T-helper 1 cell treated with Interleukin-12 subunit alpha and Interleukin-12 subunit beta and Interleukin-4 antibody, amounts not matched to agents 30 μg/mL and 1 μg/mL, for 36 hours (primary cell): ENCODE data around the gene RET.
A peak's percentile ranks its signal among the peaks of the same experiment; 100 is the strongest.

Source experiments
- H3K27ac Mint-ChIP-seq: one replicate; pipeline ENCODE4 v1.8.0; 2021; ENCODE audit warnings: mild to moderate bottlenecking, mixed read lengths
- H3K27me3 Mint-ChIP-seq: one replicate; pipeline ENCODE4 v1.8.0; 2021; ENCODE audit warnings: low read depth, mixed read lengths
- H3K36me3 Mint-ChIP-seq: one replicate; pipeline ENCODE4 v1.8.0; 2021; ENCODE audit warnings: low read depth, mixed read lengths
- H3K4me1 Mint-ChIP-seq: one replicate; pipeline ENCODE4 v1.8.0; 2021; ENCODE audit warnings: low read depth, mixed read lengths
- H3K4me3 Mint-ChIP-seq: one replicate; pipeline ENCODE4 v1.8.0; 2021; ENCODE audit warnings: mild to moderate bottlenecking, moderate library complexity, mixed read lengths
- H3K9me3 Mint-ChIP-seq: one replicate; pipeline ENCODE4 v1.8.0; 2021; ENCODE audit warnings: mixed read lengths

The RET gene

GRCh38 chr10:43118631-43119415 lies 42.0 kb downstream of the RET start:
- no peaks in the 10 kb centered on the region for H3K27me3 Mint-ChIP-seq
- H3K27ac Mint-ChIP-seq, result peak overlapping the region; percentile 86
- H3K4me3 Mint-ChIP-seq, result peak overlapping the region; percentile 44
- peaks cover 54% of the 10 kb centered on the region for H3K4me1 Mint-ChIP-seq
- no peaks in the 10 kb centered on the region for H3K36me3 Mint-ChIP-seq
- no peaks in the 10 kb centered on the region for H3K9me3 Mint-ChIP-seq

DNA sequence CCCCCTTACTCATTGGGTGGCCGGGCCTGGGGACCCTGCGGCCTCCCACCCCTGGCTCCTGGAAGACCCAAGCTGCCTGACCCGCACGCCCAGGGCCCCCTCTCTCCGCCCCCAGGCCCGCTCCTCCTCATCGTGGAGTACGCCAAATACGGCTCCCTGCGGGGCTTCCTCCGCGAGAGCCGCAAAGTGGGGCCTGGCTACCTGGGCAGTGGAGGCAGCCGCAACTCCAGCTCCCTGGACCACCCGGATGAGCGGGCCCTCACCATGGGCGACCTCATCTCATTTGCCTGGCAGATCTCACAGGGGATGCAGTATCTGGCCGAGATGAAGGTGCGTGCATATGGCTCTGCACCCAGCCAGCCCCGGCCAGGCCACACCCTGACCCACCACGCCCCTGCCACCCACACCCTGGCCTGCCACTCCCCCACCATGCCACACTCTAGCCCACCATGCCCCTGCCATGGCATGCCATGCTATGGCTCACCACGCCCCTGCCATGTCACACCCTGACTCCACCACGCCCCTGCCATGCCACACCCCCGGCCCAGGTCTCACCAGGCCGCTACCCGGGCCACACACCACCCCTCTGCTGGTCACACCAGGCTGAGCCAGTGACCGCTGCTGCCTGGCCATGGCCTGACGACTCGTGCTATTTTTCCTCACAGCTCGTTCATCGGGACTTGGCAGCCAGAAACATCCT lies 42.7 kb downstream of the RET start:
- Mint-ChIP-seq H3K27ac (peak overlapping the region; percentile 99), H3K27me3 (no peaks in the 10 kb centered on the region), H3K4me1 (peaks cover 55% of the 10 kb centered on the region), H3K9me3 (no peaks in the 10 kb centered on the region), H3K36me3 (no peaks in the 10 kb centered on the region), H3K4me3 (no peak overlapping the region)

GRCh38 chr10:43120116-43120928 lies 43.5 kb downstream of the RET start:
- Mint-ChIP-seq H3K27me3 (no peaks in the 10 kb centered on the region), H3K4me1 (peaks cover 56% of the 10 kb centered on the region), H3K27ac (peak overlapping the region; percentile 99), H3K9me3 (no peaks in the 10 kb centered on the region), H3K4me3 (peak overlapping the region; percentile 78), H3K36me3 (no peaks in the 10 kb centered on the region)

- Mint-ChIP-seq H3K36me3 (no peaks in the 10 kb centered on the region), H3K27me3 (no peaks in the 10 kb centered on the region), H3K27ac (peak overlapping the region; percentile 99), H3K4me1 (peaks cover 61% of the 10 kb centered on the region), H3K9me3 (no peaks in the 10 kb centered on the region), H3K4me3 (peak overlapping the region; percentile 78)
Observed at GRCh38 chr10:43120929-43121314, 44.1 kb downstream of the RET start.

- H3K27me3 Mint-ChIP-seq, result no peaks in the 10 kb centered on the region
- no peaks in the 10 kb centered on the region for H3K36me3 Mint-ChIP-seq
- H3K4me1 Mint-ChIP-seq, result peaks cover 63% of the 10 kb centered on the region
- H3K27ac Mint-ChIP-seq, result peak overlapping the region; percentile 99
- peak overlapping the region; percentile 78 for H3K4me3 Mint-ChIP-seq
- no peaks in the 10 kb centered on the region for H3K9me3 Mint-ChIP-seq
Observed at GRCh38 chr10:43121444-43121843, 44.6 kb downstream of the RET start.

- H3K4me1 Mint-ChIP-seq, result peaks cover 69% of the 10 kb centered on the region
- no peaks in the 10 kb centered on the region for H3K9me3 Mint-ChIP-seq
Observed at GRCh38 chr10:43122096-43122495, 45.2 kb downstream of the RET start.

GRCh38 chr10:43122826-43123225 lies 46.0 kb downstream of the RET start:
- H3K27me3 Mint-ChIP-seq, result no peaks in the 10 kb centered on the region
- peaks cover 72% of the 10 kb centered on the region for H3K4me1 Mint-ChIP-seq
- no peaks in the 10 kb centered on the region for H3K36me3 Mint-ChIP-seq
- no peak overlapping the region for H3K4me3 Mint-ChIP-seq
- peak overlapping the region; percentile 99 for H3K27ac Mint-ChIP-seq
- no peaks in the 10 kb centered on the region for H3K9me3 Mint-ChIP-seq

More at GRCh38 chr10:43122096-43122495, 45.2 kb downstream of the RET start:
- H3K27ac Mint-ChIP-seq, result peak overlapping the region; percentile 99
- H3K4me3 Mint-ChIP-seq, result peak overlapping the region; percentile 78
- no peaks in the 10 kb centered on the region for H3K36me3 Mint-ChIP-seq
- no peaks in the 10 kb centered on the region for H3K27me3 Mint-ChIP-seq

- no peaks in the 10 kb centered on the region for H3K9me3 Mint-ChIP-seq
- H3K27ac Mint-ChIP-seq, result peak overlapping the region; percentile 27
- no peaks in the 10 kb centered on the region for H3K27me3 Mint-ChIP-seq
- peaks cover 74% of the 10 kb centered on the region for H3K4me1 Mint-ChIP-seq
- H3K36me3 Mint-ChIP-seq, result no peaks in the 10 kb centered on the region
- no peak overlapping the region for H3K4me3 Mint-ChIP-seq
Observed at GRCh38 chr10:43123361-43124093, 46.7 kb downstream of the RET start.

DNA sequence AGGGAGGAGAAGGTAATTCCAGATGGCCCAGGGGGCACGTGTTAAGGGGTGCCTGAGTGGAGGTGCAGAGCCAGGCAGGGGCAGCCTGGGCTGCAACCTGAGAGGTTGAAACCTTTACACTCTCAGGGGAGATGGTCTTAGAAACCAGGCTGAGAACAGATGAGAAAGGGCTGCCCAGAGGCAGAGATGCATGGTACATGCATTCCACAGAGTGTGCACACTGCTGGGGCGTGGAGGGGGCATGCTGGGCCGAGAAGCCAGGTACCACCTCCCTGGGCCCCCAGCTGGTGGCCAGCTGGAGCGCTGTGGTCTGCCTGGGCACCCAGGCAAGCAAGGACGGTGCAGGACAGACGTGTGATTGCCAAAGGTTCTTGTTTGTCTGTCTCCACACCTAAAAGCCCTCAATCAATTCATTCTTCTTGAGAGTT lies 47.2 kb downstream of the RET start:
- H3K9me3 Mint-ChIP-seq, result no peaks in the 10 kb centered on the region
- peak overlapping the region; percentile 27 for H3K27ac Mint-ChIP-seq
- no peaks in the 10 kb centered on the region for H3K27me3 Mint-ChIP-seq
- peaks cover 72% of the 10 kb centered on the region for H3K4me1 Mint-ChIP-seq
- H3K4me3 Mint-ChIP-seq, result no peak overlapping the region
- no peaks in the 10 kb centered on the region for H3K36me3 Mint-ChIP-seq

DNA sequence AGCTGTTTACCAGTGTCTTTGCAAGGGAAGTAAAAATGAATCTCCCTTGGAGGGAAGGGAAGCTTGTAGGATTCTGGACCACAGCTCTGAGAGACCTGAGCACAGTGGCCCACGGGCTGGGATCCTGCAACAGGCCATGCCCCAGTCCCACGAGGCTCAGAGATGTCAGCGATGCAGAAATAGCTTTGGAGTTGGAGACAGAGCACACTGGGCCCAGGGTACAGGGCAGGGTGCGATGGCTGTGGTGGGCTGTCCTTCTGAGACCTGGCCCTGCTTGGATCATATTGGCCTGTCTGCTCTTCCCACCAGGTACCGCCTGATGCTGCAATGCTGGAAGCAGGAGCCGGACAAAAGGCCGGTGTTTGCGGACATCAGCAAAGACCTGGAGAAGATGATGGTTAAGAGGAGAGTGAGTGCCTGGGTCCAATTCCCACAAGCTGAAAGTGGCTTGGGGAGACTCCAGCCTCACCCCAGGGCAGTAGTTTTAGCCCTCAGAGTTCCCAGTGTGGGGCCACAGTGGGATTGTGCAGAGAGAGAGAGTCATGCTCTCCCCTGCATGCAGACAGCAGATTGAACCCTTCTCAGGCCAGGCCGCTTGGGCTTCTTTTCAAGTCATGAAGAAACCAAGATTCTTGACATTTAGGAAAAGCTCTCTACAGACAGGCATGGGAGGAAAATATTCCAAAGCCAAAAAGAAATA lies 47.9 kb downstream of the RET start:
- no peaks in the 10 kb centered on the region for H3K9me3 Mint-ChIP-seq
- H3K4me3 Mint-ChIP-seq, result no peak overlapping the region
- peaks cover 76% of the 10 kb centered on the region for H3K4me1 Mint-ChIP-seq
- H3K27me3 Mint-ChIP-seq, result no peaks in the 10 kb centered on the region
- H3K27ac Mint-ChIP-seq, result peak overlapping the region; percentile 29
- H3K36me3 Mint-ChIP-seq, result no peaks in the 10 kb centered on the region

DNA sequence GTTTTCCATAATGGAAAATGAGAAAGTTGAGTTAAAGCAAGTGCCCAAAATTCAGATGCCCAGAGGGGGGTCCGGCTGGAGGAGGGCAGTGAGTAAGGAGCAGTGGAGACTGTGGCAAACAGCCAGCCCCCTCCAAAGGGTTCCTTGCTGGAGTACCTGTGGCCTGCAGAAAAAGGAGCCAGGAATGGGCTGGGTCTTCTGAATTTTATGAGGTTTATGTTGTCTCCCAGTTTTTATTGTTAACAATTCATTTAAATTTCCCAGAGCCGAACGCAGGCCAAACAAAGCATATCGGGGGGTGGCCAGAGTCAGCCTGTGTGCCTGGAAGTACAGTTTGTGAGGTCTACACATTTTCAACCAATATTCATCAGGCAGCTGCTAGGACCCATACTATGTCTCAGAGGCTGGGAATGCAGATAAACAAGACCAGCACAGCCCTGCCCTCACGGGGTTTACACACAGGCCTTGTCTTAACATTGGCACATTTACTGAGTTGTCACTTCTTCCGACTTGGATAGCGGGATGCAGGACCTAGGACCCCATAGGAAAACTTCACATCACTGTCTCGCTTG lies 48.5 kb downstream of the RET start:
- Mint-ChIP-seq H3K9me3 (no peaks in the 10 kb centered on the region), H3K27me3 (no peaks in the 10 kb centered on the region), H3K4me3 (no peak overlapping the region), H3K4me1 (peaks cover 77% of the 10 kb centered on the region), H3K36me3 (no peaks in the 10 kb centered on the region), H3K27ac (peak overlapping the region; percentile 36)

DNA sequence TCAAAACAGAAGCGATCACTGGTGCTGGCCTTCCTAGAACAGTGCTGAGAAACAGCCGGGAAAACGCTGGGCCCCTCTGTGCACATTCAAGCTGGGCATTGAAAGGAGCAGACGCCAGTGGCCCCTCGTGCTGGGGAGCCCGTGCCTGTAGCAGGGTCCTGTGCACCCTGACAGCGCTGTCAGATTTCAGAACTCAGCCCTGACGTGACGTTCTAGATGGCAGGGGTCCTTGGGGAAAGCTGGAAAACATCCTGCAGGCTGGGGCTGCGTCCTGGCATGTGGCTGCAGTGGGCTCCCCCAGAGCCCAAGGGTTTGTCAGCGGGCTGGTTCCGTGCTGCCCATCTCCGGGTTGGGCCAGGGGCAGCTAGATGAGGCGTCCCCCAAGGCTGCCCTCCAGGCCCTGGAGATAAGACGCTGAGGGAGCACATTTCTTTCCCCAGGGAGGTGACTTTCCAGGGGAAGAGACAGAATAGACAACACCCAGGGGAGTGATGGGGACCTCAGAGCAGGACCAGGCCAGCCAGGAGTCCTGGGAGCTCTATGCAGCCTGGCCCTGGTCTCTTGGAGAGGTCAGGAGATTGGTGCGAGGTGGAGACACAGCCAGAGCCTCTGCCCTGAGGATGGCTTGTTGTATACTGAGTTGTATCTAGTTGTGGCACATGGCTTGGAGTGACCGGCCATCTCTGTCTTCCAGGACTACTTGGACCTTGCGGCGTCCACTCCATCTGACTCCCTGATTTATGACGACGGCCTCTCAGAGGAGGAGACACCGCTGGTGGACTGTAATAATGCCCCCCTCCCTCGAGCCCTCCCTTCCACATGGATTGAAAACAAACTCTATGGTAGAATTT lies 49.2 kb downstream of the RET start:
- H3K9me3 Mint-ChIP-seq, result no peaks in the 10 kb centered on the region
- H3K36me3 Mint-ChIP-seq, result no peaks in the 10 kb centered on the region

More for the DNA sequence above, 49.2 kb downstream of the RET start:
- Mint-ChIP-seq H3K4me3 (no peak overlapping the region), H3K27ac (peak overlapping the region; percentile 92), H3K27me3 (no peaks in the 10 kb centered on the region), H3K4me1 (peaks cover 76% of the 10 kb centered on the region)
